Measurements from ENCODE around the gene LLCFC1. TPM values are rescaled to one million over a fixed set of nuclear protein-coding genes. Genes with fewer than 3 reads are reported as not detected.
A peak's percentile ranks its signal among the peaks of the same experiment; 100 is the strongest.

Gene LLCFC1
- polyA plus RNA-seq, 4 donors, result 0.43 to 0.67 (median 0.53) TPM; not detected in 1

DNA sequence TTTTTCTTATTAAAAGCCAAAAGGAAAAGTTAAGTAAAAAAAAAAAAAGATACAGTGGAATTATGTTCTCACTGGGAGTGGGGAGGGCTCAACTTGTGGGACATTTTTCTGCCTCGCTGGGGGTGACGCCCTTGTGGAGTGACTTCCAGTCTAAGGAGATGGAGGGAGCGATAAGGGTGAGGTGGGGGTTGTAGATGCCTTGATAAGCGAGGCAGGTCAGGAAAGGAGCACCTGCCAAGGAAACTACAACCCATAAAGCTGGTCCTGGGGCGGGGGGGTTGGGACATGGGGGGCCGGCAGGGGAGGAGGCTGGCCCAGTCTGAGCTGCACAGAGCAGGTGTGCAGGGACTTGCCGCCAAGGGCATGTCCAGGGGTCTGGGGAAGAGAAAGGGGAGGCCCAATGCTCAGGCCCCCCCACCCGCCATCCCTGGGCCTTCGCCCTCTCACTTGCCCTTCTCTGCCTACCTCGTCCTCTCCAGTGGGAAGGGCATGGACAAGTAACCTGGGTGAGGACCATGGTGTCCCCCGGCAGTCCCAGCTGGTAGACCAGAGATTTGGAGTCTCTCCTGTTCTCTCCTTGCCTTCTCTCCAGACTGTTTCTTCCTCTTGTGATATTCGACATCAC is 3.2 kb upstream of the LLCFC1 start:
- DNase-seq (ENCODE audit: low read depth in 4 of 4, low spot score in 3 of 4), result no peak

DNA sequence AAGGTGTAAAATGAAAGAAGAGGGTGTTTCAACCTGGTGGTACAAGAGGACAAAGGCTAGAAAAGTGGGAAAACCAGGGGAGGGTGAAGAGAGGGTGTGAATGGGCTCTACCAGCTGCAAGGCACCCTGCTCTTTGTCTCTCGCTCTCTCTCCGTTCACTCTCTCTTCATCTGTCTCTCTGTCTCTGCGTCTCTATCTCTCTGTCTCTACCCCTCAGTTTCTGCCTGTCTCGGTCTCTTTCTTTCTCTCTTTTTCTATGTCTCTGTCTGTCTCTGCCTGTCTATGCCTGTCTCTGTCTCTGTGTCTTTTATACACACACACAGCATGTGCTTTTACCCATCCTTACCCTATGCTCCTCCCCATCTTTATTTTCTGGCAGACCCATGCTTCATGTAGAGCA is 673 bp upstream of the LLCFC1 start:
- DNase-seq (ENCODE audit: low read depth in 4 of 4, low spot score in 3 of 4), result no peak

DNA sequence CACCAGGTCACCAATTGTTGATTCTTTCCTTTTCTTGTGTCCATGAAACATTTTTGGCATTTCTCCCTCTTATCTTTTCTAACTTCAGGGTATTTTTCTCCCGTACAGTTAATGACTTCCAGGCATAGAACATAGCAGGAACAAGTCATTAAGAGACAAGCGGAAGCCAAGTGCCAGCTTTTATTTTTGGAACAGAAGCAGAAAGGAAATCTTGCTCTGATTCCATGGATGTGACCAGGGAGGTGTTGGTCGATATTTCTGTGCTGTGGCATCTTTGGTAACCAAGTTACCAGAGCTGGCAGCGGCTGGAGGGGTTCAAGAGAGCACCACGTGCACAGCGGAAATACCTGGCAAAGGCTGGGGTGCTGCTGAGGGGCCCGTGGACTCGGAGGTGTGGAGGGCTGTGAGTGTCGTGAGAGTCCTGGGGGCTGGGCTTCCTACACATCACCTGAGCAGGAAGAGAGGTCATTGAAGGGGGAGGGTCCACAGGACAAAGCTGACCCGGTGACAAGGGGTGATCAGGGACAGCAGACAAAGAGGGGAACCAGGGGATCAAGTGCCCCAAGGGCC is 1.8 kb downstream of the LLCFC1 start:
- no peak for DNase-seq (ENCODE audit: low read depth in 4 of 4, low spot score in 3 of 4)

DNA sequence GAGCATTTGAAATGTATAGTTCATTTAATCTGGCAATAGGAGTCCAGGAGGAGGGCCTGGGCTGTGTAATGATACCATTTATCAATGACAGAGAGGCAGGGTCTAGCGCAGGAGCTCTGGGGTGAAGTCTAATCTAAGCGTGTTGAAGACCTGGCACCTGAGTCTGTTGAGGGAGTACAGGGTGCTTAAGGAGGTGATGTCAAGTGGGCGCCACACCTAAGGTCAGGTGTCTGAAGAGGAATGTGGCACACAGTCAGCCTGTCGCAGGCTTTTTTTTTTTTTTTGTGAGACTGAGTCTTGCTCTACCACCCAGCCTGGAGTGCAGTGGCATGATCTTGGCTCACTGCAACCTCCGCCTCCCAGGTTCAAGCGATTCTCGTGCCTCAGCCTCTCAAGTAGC is 2.3 kb downstream of the LLCFC1 start:
- no peak for DNase-seq (ENCODE audit: low read depth in 4 of 4, low spot score in 3 of 4)

DNA sequence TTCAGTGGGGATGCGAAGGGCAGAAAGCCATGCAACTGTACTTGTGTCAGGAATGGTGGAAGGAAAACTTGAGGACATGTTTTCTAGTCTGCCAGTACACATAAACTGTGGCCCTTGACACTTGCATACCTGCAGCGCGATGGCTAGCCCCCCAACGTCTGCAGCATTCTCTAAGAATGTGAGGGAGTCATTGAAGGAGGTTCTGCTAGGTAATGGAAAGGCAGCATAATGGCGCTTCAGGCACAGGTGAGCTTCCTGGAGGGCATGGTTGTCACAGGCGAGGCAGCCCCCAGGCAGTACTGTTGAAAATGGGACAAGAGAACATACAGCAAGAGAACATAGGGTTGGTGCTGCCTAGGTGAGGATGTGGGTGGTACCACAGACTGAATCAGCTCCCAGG is 3.5 kb downstream of the LLCFC1 start:
- no peak for DNase-seq (ENCODE audit: low read depth in 4 of 4, low spot score in 3 of 4)

DNA sequence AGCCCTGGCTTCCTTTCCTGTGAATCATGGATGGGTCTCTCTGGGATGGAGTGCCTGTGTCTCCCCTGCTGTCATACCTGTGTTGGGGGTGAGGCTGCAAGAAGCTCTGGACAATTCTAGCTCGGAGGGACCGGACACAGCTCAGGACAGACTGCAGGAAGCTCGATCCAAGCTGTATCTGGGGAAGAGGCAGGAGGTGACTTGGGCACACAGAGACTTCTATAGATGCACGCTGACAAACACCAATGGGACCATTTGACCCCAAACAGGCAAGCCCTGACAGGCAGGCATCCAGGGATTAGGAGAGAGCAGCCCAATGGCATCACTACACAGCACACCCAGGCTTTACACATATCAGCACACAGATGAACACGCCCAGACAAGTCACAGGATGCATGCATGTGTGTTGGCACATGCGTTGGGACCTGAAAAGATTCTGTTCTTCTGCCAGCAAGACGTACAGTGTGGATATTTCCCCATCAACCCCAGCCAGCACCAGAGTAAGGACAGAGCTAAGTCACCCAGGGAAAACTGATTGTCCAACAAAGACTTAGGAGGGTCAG is 4.5 kb downstream of the LLCFC1 start:
- DNase-seq (ENCODE audit: low read depth in 4 of 4, low spot score in 3 of 4), result no peak

DNA sequence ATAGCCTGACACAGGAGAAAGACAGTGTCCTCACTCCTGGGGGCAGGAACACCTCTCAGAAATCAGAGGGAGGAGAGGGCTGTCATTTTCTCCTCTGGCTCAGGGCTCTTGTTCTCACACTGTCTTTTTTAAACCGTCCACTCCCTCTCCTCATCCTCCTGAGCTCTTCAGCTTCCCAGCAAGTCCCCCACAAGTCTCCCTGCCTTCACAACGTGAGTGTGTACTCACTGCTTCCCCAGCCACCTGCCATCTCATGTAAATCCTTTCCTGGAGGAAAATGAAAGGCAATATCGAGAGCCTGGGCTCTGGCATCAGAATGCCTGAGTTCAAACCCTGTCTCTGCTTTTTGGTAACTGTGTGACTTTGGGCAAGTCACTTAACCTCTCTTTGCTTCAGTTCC is 5.7 kb downstream of the LLCFC1 start:
- no peak for DNase-seq (ENCODE audit: low read depth in 4 of 4, low spot score in 3 of 4)

DNA sequence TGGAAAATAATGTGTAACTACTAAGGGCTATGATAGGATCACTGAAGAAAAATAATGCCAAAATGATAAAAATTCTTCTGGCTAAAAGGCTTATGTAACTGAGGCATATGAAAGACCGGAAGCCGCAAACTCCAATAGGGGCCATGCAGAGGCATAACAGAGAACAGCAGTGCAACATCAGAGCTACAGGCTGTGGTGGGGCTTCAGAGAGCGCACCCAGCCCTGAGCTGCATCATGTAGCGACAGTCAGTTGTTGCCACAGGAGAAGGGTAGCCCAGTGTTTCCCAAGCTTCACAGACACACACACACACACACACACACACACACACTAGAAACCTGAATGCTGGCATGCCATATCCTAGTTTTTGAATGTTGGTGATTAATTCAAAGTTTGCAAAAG is 9.3 kb downstream of the LLCFC1 start:
- no peak for DNase-seq (ENCODE audit: low read depth in 4 of 4, low spot score in 3 of 4)

DNA sequence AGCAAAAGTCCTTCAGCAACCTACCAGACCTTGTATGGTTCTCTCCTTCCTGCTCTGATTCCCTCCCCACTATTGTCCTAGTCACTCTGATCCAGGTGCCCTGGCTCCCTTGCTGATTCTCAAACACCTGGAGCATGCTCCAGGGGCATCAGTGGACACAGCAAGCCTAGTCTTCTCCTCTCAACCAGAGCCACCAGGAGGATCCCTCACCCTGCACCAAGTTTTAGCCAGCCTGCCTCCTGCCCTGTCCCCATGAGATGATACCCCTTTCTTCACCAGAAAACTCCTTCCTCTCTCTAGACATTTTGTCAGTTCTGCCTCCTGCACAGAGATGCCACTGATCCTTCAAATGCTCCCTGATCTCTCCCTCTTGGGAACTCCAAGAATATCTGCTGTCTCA is 11.0 kb downstream of the LLCFC1 start:
- DNase-seq (ENCODE audit: low read depth in 4 of 4, low spot score in 3 of 4), result no peak

DNA sequence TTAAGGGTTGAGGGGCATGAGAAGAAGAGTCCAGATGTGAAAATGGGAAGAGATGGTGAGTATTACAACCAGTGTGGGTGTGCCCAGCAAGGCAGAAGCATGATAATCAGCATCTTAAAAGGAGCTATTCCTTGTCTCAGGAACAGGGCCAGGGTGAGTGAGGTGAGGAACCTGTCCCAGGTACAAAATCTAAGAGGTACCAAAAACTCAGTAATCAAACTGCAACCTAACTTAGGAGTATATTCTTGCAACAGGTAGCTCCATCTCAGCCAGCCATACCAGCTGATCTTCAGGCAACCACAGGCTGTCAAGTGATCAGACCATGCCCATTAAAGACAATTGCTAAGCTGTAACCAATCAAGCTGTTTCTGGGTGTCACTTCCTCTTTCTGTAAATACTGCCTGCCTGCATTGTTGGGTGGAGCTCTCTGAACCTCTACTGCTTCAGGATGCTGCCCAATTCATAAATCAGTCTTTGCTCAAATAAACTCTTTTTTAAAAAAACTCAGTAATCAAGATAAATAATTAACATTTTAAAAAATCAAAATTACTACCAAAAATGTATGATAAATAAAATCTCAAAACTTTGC is 15.5 kb downstream of the LLCFC1 start:
- no peak for DNase-seq (ENCODE audit: low read depth in 4 of 4, low spot score in 3 of 4)

DNA sequence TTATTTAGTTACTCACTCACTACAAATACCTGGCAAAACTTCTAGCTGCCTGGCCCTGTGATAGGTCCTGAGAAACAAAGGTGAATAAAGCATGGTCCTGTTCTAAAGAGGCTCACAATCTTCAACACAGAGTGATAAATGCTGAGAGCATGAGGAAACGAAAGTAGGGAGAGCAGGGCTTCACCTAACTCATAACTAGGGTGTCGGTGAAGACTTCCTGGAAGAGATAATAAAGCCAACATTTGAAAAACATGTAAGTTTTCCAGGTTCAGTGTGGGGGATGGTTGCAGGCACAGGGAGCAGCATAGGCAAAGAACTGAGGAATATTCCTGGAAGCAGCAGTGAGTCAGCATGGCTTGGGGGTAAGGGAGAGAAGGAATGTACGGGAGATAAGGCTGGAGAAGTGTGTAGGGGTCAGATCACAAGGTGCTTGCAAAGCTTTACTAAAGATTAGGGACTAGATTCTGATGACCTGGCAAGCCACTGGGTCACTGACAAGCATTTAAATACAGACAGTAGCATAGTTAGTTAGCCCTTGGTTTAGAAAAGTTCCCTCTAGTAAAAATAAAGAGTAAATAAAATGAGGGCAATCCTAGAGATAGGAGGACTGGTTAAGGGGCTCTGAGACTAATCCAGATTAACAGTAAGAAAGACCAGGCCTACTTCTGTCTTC is 17.8 kb downstream of the LLCFC1 start:
- DNase-seq (ENCODE audit: low read depth in 4 of 4, low spot score in 3 of 4), result no peak

DNA sequence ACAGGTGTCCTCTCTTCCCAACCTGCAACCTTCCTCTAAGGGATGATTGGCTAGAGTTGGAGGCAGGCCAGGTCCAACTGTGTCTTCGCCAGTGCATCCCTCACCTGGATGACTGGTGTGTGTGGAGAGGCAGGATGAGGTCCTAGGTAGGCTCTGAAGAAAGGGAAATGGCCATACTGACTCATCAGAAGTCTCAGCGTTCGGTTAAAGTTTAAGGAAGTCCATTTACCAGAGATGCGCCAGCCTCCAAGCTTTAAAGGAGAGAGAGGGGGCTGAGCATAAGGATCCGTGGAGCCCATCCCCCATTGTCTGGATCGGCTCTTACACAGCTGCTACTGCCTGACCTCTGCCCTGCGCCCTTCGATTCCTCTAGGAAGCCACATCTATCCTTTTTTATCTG is 18.4 kb downstream of the LLCFC1 start:
- no peak for DNase-seq (ENCODE audit: low read depth in 4 of 4, low spot score in 3 of 4)

DNA sequence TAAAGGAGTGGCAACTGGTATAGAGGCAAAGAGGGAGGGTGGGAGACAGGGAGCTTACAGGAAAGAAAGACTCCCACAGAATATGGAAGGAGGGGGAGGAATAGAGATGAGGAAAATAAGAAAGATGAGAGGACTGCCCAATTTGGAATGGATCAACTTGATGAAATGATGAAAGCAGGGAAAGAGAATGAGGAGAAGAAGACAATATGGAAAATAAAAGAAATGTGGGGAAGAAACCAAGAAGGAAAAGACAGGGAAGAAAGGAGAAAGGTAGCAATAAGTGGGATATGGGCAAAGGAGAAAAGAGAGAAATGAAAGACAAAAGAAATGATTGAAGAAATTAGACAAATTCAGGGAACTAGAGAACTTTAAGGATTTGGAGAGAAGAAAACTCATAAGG is 19.9 kb downstream of the LLCFC1 start:
- DNase-seq (ENCODE audit: low read depth in 4 of 4, low spot score in 3 of 4), result no peak

DNA sequence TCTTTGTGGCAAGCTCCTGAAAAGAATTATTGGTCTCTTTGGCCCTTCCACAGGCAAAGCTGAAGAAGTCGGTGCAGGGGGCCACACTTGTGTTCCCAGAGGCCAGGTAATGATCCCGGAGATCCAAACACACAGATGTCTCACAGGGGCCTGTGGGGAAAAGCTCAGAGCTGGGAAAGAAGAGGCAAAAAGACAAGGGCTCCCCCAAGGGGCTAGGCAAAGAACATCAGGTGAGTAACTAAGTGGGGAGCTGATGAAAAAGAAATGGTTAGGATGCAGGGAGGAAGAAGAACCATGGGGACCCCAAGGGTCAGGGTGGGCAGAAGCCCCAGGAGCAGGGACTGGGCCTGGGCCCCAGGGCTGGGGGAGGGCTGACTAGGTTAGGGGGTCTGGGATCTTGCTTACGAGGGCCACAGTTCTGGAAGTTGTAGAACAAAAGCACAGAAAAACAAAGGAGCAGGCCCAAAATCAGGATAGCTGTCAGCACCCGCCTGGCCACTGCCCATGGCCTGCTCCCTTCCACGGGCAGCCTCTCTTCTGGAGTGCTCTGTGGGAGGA is 21.8 kb downstream of the LLCFC1 start:
- no peak for DNase-seq (ENCODE audit: low read depth in 4 of 4, low spot score in 3 of 4)

DNA sequence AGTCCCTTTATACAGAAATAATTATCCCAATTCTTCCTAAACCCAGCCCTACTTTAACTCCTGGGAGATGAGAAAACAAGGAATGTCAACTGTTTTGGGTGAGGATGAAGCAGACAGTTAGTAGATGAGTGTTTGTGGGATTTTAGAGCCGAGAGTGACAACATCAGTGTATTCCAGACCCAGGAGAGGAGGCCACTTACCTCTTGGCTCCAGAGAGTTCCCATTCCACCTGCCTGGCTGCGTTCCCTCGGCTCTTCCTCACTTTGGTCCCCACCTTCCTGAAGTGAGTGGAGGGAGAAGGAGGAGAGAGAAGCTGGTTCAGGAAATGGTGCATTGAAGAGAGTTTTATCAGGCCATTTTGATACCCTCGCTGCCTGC is 22.3 kb downstream of the LLCFC1 start:
- DNase-seq (ENCODE audit: low read depth in 4 of 4, low spot score in 3 of 4), result no peak

DNA sequence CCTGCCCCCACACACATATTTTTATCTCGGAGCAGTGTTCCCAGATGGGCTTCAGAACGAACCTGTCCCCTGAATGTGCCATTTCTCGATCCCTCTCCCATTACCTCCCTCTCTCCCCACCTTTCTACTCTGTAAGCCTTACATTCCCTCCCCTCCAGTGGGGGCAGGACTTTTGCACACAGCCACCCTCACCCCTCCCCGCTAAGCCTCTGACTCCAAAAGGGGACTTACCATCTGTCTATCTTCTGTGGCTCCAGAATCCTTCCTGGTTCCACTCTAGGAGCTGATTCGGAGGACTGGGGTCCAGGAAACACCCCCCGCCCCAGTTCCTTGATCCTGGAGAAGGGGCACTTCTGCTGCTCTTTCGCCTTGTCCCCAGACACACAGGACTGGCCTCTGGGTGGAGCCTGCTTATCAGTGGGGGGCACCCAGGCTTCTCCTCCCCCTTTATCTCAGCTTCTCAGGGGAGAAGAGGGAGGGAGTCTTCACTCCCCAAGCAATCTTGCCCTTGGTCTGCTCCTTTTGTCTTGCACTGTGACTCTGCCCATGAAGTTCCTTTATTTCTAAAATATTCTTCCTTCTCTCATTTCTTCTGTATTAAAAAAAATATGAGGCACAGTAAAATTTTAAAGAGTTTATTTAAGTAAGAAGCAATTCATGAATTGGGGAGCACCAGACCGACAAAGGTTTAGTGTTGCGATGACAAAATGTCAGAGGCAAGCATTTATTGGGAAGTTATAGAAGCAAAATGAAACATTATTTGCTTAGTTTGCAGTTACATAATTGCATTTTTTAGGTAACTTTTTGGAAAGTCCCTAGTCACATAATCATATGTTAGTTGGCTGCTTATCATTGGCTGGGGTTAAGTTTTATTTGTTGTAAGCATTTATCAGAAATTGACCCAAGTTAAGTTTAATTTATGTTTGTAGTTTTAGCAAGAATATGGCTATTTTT is 23.0 kb downstream of the LLCFC1 start, which contains the start of gene KEL:
Gene KEL (minus strand): TSS at position 391 of the 954 bp plus-strand sequence. CDS start 157 bp downstream, at position 234.
- no peak for DNase-seq (ENCODE audit: low read depth in 4 of 4, low spot score in 3 of 4)

DNA sequence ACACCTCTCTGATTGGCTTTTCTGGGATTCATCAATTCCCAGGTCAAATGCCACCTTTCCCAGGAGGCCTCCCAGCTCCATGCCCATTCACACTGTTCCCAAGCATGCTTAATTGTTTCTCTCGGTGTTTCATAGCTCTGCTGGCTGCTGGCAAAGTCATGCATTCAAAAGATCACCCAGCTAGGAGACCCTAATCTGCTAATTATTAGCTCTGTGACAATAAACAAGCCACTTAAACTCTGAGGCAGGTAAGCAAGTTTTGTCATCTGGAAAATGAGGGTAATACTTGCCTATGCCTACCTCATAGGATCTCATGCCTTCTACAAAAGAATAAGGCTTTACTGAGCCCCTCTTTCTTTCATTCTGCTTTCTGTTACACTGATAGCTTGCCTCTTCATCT is 23.7 kb downstream of the LLCFC1 start:
- DNase-seq (ENCODE audit: low read depth in 4 of 4, low spot score in 3 of 4), result peak in 1 of 4 donors; percentile 5

DNA sequence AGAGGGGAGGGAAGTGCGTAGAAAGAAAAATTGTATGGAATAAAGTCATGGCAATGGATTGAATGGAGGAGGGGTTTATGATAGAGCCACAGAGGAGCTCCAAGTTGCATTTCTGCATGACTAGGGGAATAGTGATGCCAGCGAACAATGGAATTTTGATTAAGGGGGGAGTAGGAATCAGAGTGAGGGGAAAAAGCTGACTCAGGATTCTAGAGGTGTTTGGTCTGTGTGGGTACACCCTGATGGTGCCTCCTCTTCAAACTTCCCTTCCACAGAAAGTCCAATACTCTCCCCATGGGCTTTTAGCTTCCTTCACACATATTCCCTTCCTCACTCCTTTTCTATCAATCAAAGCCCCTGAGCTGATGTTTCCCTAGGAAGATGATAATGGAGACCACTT is 24.7 kb downstream of the LLCFC1 start:
- no peak for DNase-seq (ENCODE audit: low read depth in 4 of 4, low spot score in 3 of 4)

DNA sequence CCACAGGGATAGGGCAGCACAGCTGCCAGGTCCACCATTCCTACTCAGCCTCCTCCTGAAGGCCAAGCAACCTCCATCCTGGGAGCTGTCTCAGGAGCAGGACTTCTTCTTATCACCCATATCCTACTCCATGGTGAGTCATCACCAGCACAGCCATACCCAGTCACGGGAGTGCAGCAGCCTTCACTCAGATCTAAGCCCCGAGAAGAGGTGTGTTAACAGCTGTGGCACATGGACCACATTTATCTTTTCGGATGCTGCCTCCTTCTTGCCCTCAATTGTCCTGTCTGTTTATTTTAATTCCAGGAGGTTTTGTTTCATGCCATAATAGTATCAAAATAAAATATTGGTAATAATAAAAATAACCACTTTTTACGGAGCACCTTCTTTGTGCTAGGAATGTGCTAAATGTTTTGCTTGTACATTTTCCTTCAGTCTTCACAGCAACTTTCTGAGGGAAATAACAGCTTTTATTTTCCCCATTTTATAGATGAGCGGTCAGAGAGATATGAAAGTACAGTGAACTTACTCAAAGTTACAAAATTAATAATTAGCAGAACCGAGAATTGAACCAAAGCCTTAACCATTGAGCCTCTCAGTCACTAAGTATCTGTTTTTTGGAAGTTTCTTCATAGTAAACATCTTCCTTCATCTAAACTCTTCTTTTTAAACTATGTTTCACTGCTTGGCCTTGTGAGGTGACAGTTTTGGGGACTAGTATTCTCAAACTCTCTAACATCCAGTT is 25.4 kb downstream of the LLCFC1 start:
- no peak for DNase-seq (ENCODE audit: low read depth in 4 of 4, low spot score in 3 of 4)
